ENCODE measurements around the gene NEU2. TPM values are rescaled to one million over a fixed set of nuclear protein-coding genes. Genes with fewer than 3 reads are reported as not detected.

NEU2 gene
- total RNA-seq: not detected
- long read RNA-seq, donor 1: 0 reads
- long read RNA-seq, donor 2: 0 reads

GRCh38 chr2:233032551-233033320, at the start of gene NEU2:
Gene NEU2, plus strand, starts transcription at chr2:233032672. Its CDS starts 0 bp downstream, at chr2:233032672.
- intact Hi-C loops (cut with DNase I, micrococcal nuclease): no loop called here

GRCh38 chr2:232982926-232983668, 49.4 kb upstream of the NEU2 start:
- Histone ChIP-seq H3K36me3 (ENCODE audit: low read depth) (no peaks in the 10 kb centered on the region), H3K4me1 (ENCODE audit: low read depth) (peaks cover 27% of the 10 kb centered on the region), H3K9me3 (no peaks in the 10 kb centered on the region), H3K4me3 (no peak overlapping the region)
- no peak for TF ChIP-seq CTCF (IDR thresholded peaks at IDR 0.05)
- intact Hi-C loops (cut with DNase I, micrococcal nuclease): no loop called here
- ATAC-seq: no peak
- peak in 2 of 3 donors; percentile 27 to 30 for DNase-seq

More at GRCh38 chr2:233032551-233033320, at the start of gene NEU2:
- Histone ChIP-seq H3K9me3 (no peaks in the 10 kb centered on the region), H3K4me1 (ENCODE audit: low read depth) (no peaks in the 10 kb centered on the region), H3K4me3 (no peak within 1 kb of the TSS), H3K36me3 (ENCODE audit: low read depth) (no peaks in the 10 kb centered on the region)
- no peak for TF ChIP-seq CTCF (IDR thresholded peaks at IDR 0.05)
- ATAC-seq: no peak
- DNase-seq: no peak

- no peak overlapping the region for H3K4me3 ChIP-seq
- DNase-seq: peak in 1 of 3 donors; percentile 9
- H3K4me1 ChIP-seq (ENCODE audit: low read depth): peaks cover 27% of the 10 kb centered on the region
- no peaks in the 10 kb centered on the region for H3K36me3 ChIP-seq (ENCODE audit: low read depth)
- no peaks in the 10 kb centered on the region for H3K9me3 ChIP-seq
- no peak for ATAC-seq
- TF ChIP-seq CTCF (IDR thresholded peaks at IDR 0.05): no peak
- intact Hi-C loops (cut with DNase I, micrococcal nuclease): no loop called here
Measured at GRCh38 chr2:232983669-232984140, 48.8 kb upstream of the NEU2 start.

GRCh38 chr2:232984451-232985207, 47.8 kb upstream of the NEU2 start:
- intact Hi-C loops (cut with DNase I, micrococcal nuclease): no loop called here
- peak in 2 of 3 donors; percentile 15 to 19 for DNase-seq
- H3K9me3 ChIP-seq: no peaks in the 10 kb centered on the region
- no peaks in the 10 kb centered on the region for H3K36me3 ChIP-seq (ENCODE audit: low read depth)
- no peak overlapping the region for H3K4me3 ChIP-seq
- no peak for ATAC-seq
- peaks cover 31% of the 10 kb centered on the region for H3K4me1 ChIP-seq (ENCODE audit: low read depth)
- TF ChIP-seq CTCF (IDR thresholded peaks at IDR 0.05): no peak

- H3K9me3 ChIP-seq: no peaks in the 10 kb centered on the region
- intact Hi-C loops (cut with DNase I, micrococcal nuclease): no loop called here
- H3K36me3 ChIP-seq (ENCODE audit: low read depth): no peaks in the 10 kb centered on the region
- no peak overlapping the region for H3K4me3 ChIP-seq
- peaks cover 21% of the 10 kb centered on the region for H3K4me1 ChIP-seq (ENCODE audit: low read depth)
- no peak for TF ChIP-seq CTCF (IDR thresholded peaks at IDR 0.05)
- ATAC-seq (no peak), DNase-seq (no peak)
Measured at GRCh38 chr2:232986155-232986554, 46.3 kb upstream of the NEU2 start.

Data from mucosa of descending colon (tissue), 3 donors.